Liver (tissue), 9 donors: Measurements from ENCODE around the gene NPEPPS. TPM values are rescaled to one million over a fixed set of nuclear protein-coding genes. Genes with fewer than 3 reads are reported as not detected.

Experiments
- DNase-seq: peaks from one replicate; pipeline ENCODE4 v3.0.0-alpha.2; 2017; ENCODE audit warnings: low spot score
- H3K27ac ChIP-seq, 2 donors: one replicate each; pipeline ENCODE4 v1.7.0; 2013; ENCODE audit warnings: inconsistent platforms in 2 of 2, low read length in 2 of 2, control low read depth in 1 of 2, low read depth in 1 of 2, mild to moderate bottlenecking in 1 of 2
- H3K27me3 ChIP-seq, 4 donors: one replicate each; pipeline versions ENCODE4 v1.6.1 to v1.7.0; 2013; ENCODE audit warnings: low read length in 3 of 4, inconsistent platforms in 1 of 4, mild to moderate bottlenecking in 1 of 4, moderate library complexity in 1 of 4; ENCODE audit not compliant: control insufficient read depth in 4 of 4, insufficient read depth in 4 of 4
- H3K36me3 ChIP-seq, 4 donors: one replicate each; pipeline versions ENCODE4 v1.6.1 to v1.7.0; 2013; ENCODE audit warnings: low read length in 3 of 4, mild to moderate bottlenecking in 3 of 4, low read depth in 1 of 4, moderate library complexity in 1 of 4; ENCODE audit not compliant: control insufficient read depth in 4 of 4, insufficient read depth in 3 of 4
- H3K4me1 ChIP-seq, 4 donors: one replicate each; pipeline versions ENCODE4 v1.6.1 to v1.7.0; 2013; ENCODE audit warnings: low read length in 3 of 4, mild to moderate bottlenecking in 3 of 4, moderate library complexity in 1 of 4; ENCODE audit not compliant: control insufficient read depth in 4 of 4, insufficient read depth in 4 of 4
- H3K4me3 ChIP-seq, 3 donors: one replicate each; pipeline versions ENCODE4 v1.6.1 to v1.7.0; 2013; ENCODE audit warnings: low read length in 3 of 3, control low read depth in 1 of 3, low read depth in 1 of 3, mild to moderate bottlenecking in 1 of 3
- H3K9ac ChIP-seq, 2 donors: one replicate each; pipeline ENCODE4 v1.7.0; 2013; ENCODE audit warnings: low read length in 2 of 2, mild to moderate bottlenecking in 2 of 2, moderate library complexity in 2 of 2, control low read depth in 1 of 2, low read depth in 1 of 2
- H3K9me3 ChIP-seq, 4 donors: one replicate each; pipeline versions ENCODE4 v1.6.1 to v1.7.0; 2013; ENCODE audit warnings: low read length in 3 of 4; ENCODE audit not compliant: control insufficient read depth in 4 of 4
- HNF4A ChIP-seq, 2 donors: conservative IDR thresholded peaks; 2 replicates each; pipeline ENCODE4 v1.6.1; 2016; ENCODE audit warnings: antibody characterized with exemption in 2 of 2, mild to moderate bottlenecking in 2 of 2
- NR2F2 ChIP-seq: IDR thresholded peaks from 2 replicates; pipeline ENCODE4 v1.6.1; 2016; ENCODE audit warnings: antibody characterized with exemption
- RAD21 ChIP-seq, 2 donors: IDR thresholded peaks; 2 replicates each; pipeline ENCODE4 v1.6.1; 2016; ENCODE audit warnings: antibody characterized with exemption in 2 of 2, mild to moderate bottlenecking in 2 of 2
- YY1 ChIP-seq: IDR thresholded peaks from 2 replicates; pipeline ENCODE4 v1.6.1; 2016; ENCODE audit warnings: antibody characterized with exemption, mild to moderate bottlenecking
- WGBS: extraction: QIAGEN DNeasy Blood & Tissue Kit; methylation state at CpG from one replicate; pipeline ENCODE4 v1.1.7; 2013; 5-methylcytosine and 5-hydroxymethylcytosine counted together
- polyA plus RNA-seq, 2 donors: library from polyadenylated mRNA; stranded (reverse) in 1 of 2; unstranded in 1 of 2; fragments of 200-250 nt in 1 of 2; fragments of >200 nt in 1 of 2; fragmentation: Nextera tagmentation in 1 of 2; extraction: Ambion mirVana in 1 of 2; gene quantifications; one replicate each; pipeline versions ENCODE4 v1.2.1 to v1.2.3, GENCODE V29; 2013 to 2015
- total RNA-seq, 2 donors: library from RNA; depleted of rRNA; stranded (reverse); fragments of >200 nt; gene quantifications; one replicate each; pipeline ENCODE4 v1.2.3, GENCODE V29; 2014
- TF ChIP-seq, protein P1 (sequence below): fragments of 150-350 bp; IDR thresholded peaks from 2 replicates; pipeline ENCODE4 v1.5.1; 2017; ENCODE audit warnings: improper control_type of control experiment, low read depth, low read length; ENCODE audit not compliant: missing input control
- TF ChIP-seq, protein P2 (sequence below): IDR thresholded peaks from 2 replicates; pipeline ENCODE4 v1.6.1; 2016; ENCODE audit warnings: antibody characterized with exemption
- donor health status: healthy.
- donor health status: healthy.
- donor health status: healthy.
- donor health status: healthy.
- donor health status: healthy.

The NPEPPS gene
- total and polyA plus RNA-seq, 4 donors, result 12.0 to 61.9 (median 46.4) TPM

DNA sequence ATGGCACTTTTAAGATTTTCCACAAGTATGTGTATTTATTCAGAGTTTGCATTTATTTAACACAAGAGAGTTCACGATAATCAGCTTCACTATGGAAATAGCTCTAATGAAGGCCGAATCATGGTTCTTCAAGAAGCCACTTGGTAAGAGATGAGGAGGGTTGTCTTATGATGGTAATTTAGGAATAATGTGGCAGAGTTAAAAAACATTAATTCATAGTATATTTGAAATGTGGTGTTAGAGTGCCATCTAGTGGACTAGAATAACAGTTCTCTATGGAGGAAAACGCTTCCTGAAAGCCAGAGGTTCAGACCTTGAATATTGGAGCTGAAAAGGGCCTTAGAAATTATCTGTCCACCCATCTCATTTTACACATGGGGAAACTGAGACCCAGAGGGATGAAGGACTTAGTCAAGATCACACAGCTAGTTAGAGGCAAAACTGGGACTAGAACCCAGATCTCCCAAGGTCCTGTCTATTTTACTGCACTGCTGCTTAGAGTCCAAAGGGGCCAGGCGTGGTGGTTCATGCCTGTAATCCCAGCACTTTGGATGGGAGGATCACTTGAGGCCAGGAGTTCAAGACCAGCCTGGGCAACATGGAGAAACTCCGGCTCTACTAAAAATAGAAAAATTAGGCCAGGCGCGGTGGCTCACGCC, 85.0 kb downstream of the NPEPPS start:
- 79% methylated on average over 8 of the region's 8 CpGs for WGBS
- Histone ChIP-seq H3K36me3 (peaks cover 6 to 38% (median 25%) of the 10 kb centered on the region in 4 donors), H3K4me3 (no peak overlapping the region), H3K27me3 (no peaks in the 10 kb centered on the region), H3K4me1 (peaks cover 0 to 8% (median 1%) of the 10 kb centered on the region in 4 donors), H3K27ac (no peak overlapping the region), H3K9me3 (no peaks in the 10 kb centered on the region), H3K9ac (no peak overlapping the region)
- no peak for DNase-seq
- TF ChIP-seq, protein P1, sequence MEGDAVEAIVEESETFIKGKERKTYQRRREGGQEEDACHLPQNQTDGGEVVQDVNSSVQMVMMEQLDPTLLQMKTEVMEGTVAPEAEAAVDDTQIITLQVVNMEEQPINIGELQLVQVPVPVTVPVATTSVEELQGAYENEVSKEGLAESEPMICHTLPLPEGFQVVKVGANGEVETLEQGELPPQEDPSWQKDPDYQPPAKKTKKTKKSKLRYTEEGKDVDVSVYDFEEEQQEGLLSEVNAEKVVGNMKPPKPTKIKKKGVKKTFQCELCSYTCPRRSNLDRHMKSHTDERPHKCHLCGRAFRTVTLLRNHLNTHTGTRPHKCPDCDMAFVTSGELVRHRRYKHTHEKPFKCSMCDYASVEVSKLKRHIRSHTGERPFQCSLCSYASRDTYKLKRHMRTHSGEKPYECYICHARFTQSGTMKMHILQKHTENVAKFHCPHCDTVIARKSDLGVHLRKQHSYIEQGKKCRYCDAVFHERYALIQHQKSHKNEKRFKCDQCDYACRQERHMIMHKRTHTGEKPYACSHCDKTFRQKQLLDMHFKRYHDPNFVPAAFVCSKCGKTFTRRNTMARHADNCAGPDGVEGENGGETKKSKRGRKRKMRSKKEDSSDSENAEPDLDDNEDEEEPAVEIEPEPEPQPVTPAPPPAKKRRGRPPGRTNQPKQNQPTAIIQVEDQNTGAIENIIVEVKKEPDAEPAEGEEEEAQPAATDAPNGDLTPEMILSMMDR, result peak; percentile 71
- TF ChIP-seq, protein P2, sequence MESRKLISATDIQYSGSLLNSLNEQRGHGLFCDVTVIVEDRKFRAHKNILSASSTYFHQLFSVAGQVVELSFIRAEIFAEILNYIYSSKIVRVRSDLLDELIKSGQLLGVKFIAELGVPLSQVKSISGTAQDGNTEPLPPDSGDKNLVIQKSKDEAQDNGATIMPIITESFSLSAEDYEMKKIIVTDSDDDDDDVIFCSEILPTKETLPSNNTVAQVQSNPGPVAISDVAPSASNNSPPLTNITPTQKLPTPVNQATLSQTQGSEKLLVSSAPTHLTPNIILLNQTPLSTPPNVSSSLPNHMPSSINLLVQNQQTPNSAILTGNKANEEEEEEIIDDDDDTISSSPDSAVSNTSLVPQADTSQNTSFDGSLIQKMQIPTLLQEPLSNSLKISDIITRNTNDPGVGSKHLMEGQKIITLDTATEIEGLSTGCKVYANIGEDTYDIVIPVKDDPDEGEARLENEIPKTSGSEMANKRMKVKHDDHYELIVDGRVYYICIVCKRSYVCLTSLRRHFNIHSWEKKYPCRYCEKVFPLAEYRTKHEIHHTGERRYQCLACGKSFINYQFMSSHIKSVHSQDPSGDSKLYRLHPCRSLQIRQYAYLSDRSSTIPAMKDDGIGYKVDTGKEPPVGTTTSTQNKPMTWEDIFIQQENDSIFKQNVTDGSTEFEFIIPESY, result no peak
- TF ChIP-seq RAD21 (IDR thresholded peaks at IDR 0.05), result peak; percentile 83 to 86

DNA sequence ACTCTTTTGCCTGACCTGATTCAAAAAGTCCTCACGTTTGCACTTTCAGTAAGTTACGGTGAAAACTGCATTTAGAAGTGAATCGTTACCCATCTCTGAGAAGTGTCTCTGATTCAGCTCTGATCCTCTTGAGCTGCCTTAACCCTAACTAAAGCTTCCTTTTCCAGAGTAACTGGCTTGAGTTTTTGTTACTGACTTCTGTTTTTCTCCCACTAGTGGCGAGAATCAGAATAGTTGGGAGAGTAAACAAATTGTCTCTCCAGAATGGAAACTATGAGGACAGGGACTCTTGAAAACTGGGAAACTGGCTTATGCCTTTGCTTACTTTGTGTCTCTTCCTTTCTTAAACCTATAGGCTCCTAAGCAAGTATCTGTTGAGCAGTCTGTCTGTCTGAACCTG, 87.5 kb downstream of the NPEPPS start:
- peak; percentile 30 to 42 for TF ChIP-seq RAD21 (IDR thresholded peaks at IDR 0.05)
- TF ChIP-seq, protein P1, result peak; percentile 19
- TF ChIP-seq, protein P2, result no peak
- no peak for TF ChIP-seq HNF4A (conservative IDR thresholded peaks at IDR 0.05)
- no peak for TF ChIP-seq NR2F2
- TF ChIP-seq YY1, result no peak
- Histone ChIP-seq H3K4me3 (no peak overlapping the region), H3K9me3 (no peaks in the 10 kb centered on the region), H3K36me3 (peaks cover 6 to 42% (median 31%) of the 10 kb centered on the region in 4 donors), H3K9ac (no peak overlapping the region), H3K27ac (no peak overlapping the region), H3K4me1 (peaks cover 0 to 4% (median 0%) of the 10 kb centered on the region in 4 donors), H3K27me3 (no peaks in the 10 kb centered on the region)
- no peak for DNase-seq
- WGBS, result 65% methylated on average over 4 of the region's 4 CpGs
